PC-9 (cell line): ENCODE measurements around the gene TTC24.

Experiments used
- CTCF ChIP-seq: fragments of 200-600 bp; sonication (generic); conservative IDR thresholded peaks from 2 replicates; pipeline ENCODE4 v1.6.1; 2017; ENCODE audit warnings: mixed run types, antibody characterized with exemption, mild to moderate bottlenecking, moderate library complexity
- EZH2 ChIP-seq: fragments of 200-600 bp; sonication (generic); IDR thresholded peaks from 2 replicates; pipeline ENCODE4 v1.8.0; 2017; ENCODE audit warnings: antibody characterized with exemption, low read depth

- TF ChIP-seq CTCF (no peak), EZH2 (no peak)
Observed at GRCh38 chr1:156592910-156593660, 13.6 kb downstream of the TTC24 start.
